ENCODE measurements around the gene TCTN1.
"Not testable (repeated sequence)": the region's sequence is repeated elsewhere in the genome, so short reads cannot be mapped to it uniquely, and the experiment has no call there.

The TCTN1 gene

GRCh38 chr12:110638796-110639195 is 24.9 kb downstream of the TCTN1 start:
- no peak for DNase-seq (ENCODE audit: low read depth in 2 of 2)

GRCh38 chr12:110639336-110640141 is 25.6 kb downstream of the TCTN1 start:
- DNase-seq (ENCODE audit: low read depth in 2 of 2) = no peak

GRCh38 chr12:110640275-110641025 is 26.5 kb downstream of the TCTN1 start:
- no peak for DNase-seq (ENCODE audit: low read depth in 2 of 2)

GRCh38 chr12:110641521-110641920 is 27.6 kb downstream of the TCTN1 start:
- DNase-seq (ENCODE audit: low read depth in 2 of 2) = no peak

- DNase-seq (ENCODE audit: low read depth in 2 of 2) = no peak
Measured at GRCh38 chr12:110647631-110648040, 33.7 kb downstream of the TCTN1 start.

GRCh38 chr12:110649341-110649847 is 35.5 kb downstream of the TCTN1 start:
- no peak for DNase-seq (ENCODE audit: low read depth in 2 of 2)

- not testable (repeated sequence) for DNase-seq (ENCODE audit: low read depth in 2 of 2)
Measured at GRCh38 chr12:110654238-110654637, 40.3 kb downstream of the TCTN1 start.

GRCh38 chr12:110656071-110656655 is 42.2 kb downstream of the TCTN1 start:
- no peak for DNase-seq (ENCODE audit: low read depth in 2 of 2)

GRCh38 chr12:110657747-110658146 is 43.8 kb downstream of the TCTN1 start:
- no peak for DNase-seq (ENCODE audit: low read depth in 2 of 2)

- no peak for DNase-seq (ENCODE audit: low read depth in 2 of 2)
Measured at GRCh38 chr12:110658242-110658641, 44.3 kb downstream of the TCTN1 start.

GRCh38 chr12:110658878-110659277 is 44.9 kb downstream of the TCTN1 start:
- DNase-seq (ENCODE audit: low read depth in 2 of 2) = no peak

- peak; percentile 11 to 35 for DNase-seq (ENCODE audit: low read depth in 2 of 2)
Measured at GRCh38 chr12:110661337-110661972, 47.5 kb downstream of the TCTN1 start.

GRCh38 chr12:110666892-110667291 is 53.0 kb downstream of the TCTN1 start:
- no peak for DNase-seq (ENCODE audit: low read depth in 2 of 2)

- no peak for DNase-seq (ENCODE audit: low read depth in 2 of 2)
Measured at GRCh38 chr12:110667671-110668070, 53.7 kb downstream of the TCTN1 start.

GRCh38 chr12:110668480-110669192 is 54.7 kb downstream of the TCTN1 start:
- no peak for DNase-seq (ENCODE audit: low read depth in 2 of 2)

- DNase-seq (ENCODE audit: low read depth in 2 of 2) = no peak
Measured at GRCh38 chr12:110669193-110669502, 55.2 kb downstream of the TCTN1 start.

- peak in 1 of 2 donors; percentile 45 for DNase-seq (ENCODE audit: low read depth in 2 of 2)
Measured at GRCh38 chr12:110670161-110670701, 56.3 kb downstream of the TCTN1 start.

- DNase-seq (ENCODE audit: low read depth in 2 of 2) = no peak
Measured at GRCh38 chr12:110676171-110676570, 62.2 kb downstream of the TCTN1 start.

- DNase-seq (ENCODE audit: low read depth in 2 of 2) = no peak
Measured at GRCh38 chr12:110677206-110677911, 63.4 kb downstream of the TCTN1 start.

GRCh38 chr12:110677982-110678381 is 64.1 kb downstream of the TCTN1 start:
- no peak for DNase-seq (ENCODE audit: low read depth in 2 of 2)

GRCh38 chr12:110679201-110679600 is 65.3 kb downstream of the TCTN1 start:
- DNase-seq (ENCODE audit: low read depth in 2 of 2) = no peak
